NCI-H226 (cell line): Measurements from ENCODE around the gene TTC7B.

Source experiments
- DNase-seq: peaks from one replicate; pipeline ENCODE4 v3.0.0-alpha.2; 2015

The TTC7B gene

DNA sequence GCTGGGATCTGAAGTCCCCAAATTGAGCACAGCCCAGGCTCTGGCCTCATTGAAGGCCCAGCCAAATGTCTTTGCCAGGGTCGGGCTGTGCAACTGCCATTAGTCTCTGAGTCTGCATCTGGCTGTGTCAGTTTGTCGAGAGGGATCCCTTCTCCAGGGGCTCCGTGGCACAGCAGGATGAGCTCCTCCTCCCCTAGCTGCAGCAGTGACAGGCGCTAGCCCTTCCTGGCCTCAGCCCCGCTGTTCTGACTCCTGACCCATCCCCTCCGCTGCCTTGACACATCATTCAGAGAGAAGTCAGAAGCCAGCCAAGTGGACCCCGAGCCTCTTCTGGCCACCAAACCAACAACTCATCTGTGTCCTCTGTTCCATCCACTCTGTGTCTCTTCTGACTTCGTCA lies 231.1 kb downstream of the TTC7B start:
- DNase-seq, result no peak

DNA sequence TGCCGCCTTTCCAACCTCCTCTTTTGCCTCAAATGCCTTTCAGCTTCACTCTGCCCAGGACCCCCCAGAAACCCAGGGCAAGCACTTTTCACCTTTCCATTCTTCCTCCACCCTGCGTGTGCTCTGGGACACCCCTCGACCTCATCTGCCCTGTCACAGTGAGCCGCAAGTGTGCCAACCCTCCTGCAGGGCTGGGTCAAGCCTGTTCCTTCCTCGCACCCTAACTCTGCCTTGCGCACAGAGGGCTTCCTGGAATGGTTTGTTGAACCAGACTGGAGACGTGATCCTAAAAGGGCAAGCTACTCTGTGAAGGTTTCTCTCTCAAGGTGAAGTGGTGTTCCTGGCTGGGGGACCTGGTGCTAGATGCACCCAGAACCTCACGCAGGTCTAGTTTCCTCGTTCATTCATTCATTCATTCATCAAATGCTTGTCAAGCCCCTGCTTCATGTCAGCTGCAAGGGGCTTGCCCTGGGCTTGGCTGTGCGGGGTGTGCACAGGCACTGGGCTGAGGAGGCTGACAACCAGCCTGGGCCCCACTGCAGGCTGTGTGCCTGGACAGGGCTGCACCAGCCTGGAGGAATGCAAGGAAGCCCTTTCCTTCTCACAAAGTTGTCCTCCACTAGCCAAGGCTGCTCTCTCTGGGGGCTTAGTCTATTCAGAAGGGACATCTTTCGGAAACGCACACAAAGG lies 232.2 kb downstream of the TTC7B start:
- no peak for DNase-seq

DNA sequence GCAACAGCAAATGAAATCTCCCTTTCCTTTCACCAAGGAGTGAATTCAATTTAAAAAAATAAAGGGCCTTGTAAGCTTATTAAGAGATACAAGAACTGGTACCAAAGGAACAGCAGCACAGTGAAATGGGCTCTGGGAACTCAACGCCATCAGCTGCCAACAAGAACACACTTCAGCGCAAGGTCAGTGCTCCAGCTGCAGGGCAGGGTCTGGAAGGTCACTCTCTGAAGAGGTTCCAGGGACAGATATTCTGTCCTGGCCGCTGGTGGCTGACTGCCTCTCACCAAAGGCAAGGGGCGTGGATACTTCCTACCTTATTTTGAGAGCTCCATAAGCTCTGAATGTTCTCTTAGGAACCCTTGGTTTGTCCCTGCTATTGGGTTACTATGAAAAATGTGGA lies 232.8 kb downstream of the TTC7B start:
- no peak for DNase-seq

DNA sequence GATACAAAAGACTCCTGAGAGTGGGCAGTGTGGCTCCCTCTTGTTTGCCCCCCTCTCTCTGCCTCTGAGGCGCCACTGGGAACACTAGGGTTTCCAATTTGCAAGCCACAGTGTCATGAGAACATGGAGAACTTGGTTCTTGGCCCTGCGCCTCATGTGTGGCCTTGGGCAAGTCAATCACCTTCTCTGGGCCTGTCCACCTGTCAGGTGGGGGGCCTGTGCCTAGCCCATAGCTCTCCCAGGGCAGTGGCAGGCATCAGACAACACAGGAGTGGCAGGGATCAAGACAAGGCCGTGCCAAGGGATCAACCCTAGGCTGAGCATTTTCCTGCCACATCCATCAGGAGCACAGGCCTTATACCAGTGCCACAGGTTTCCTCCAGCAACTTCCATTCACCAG lies 234.1 kb downstream of the TTC7B start:
- DNase-seq, result no peak

DNA sequence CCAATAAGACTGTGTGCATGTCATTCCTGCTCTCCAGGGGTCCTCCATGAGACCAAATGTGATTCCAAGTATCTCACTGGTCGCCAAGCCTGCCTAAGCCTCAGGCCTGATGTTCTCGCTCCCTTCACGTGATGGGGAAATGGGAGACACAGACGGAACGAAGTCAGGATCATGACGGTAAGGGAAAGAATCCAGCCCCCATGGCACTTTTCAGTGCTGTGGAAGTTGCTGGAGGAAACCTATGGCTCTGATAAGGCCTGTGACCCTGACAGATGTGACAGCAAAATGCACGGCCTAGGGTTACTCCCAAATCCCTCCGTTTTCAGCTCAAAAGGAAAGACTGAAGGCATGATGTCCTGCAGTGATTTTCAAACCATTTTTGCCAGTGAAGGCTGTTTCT lies 234.5 kb downstream of the TTC7B start:
- DNase-seq, result no peak

DNA sequence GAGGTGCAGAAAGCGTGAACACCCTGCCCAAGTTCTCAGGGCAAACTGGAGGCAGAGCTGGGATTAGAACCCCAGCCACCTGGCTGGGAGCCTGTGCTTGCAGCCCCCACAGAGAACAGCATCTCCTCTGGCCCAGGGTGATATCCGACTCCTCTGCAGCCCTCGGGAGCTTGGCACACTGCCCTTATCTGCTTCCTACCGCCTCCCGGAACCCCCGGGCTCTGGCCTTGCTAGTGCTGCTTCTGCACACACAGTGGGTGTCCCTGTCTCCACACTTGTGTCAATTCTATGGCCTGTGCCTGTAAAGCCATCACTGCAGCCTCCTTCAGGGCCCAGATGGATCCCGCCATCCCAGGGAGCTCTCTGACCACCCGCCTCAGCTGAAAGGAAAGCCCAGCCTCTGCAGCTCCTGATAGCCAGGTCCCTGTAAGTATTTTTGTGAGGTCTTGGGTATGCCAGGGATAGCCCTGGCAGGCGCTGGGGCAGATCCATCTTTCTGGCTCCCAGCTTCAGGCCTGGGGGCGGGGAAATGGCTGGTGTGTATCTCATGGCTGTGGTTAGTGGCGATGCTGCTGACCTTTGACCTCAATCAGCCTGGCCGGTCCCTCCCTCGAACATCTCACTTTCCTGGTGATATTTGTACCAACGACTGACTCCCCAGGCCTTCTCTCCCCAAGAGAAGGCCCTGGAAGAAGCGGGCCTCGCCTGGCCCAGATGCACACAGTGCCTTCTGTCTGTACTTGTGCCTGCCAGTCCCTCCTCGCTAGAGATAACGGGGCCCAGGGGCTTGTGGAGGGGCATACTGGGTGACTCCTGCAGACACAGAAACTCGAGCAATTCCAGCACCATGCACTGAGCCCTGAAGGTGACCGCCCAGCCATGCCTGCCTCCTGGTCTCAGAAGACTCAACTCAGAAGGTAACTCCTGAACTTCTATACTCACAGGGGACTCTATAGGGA lies 235.6 kb downstream of the TTC7B start:
- DNase-seq, result no peak

DNA sequence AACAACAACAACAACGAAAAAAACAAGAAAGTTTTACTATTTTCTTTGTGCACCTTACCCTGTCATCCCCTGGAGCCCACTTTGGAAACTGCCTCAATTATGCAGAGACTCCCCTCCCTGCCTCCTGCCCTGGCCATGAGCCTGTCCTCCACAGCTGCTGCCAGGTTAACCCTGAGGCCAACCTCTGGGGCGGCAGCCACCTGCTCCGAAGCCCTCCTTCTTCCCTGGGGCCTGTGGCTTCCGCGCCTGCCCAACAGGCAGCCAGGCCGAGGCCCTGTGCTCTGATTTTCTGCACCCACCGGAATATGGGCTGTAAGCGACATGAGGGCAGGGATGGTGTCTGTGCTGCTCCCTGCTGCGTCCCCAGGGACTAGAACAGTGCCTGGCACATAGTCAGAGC lies 236.4 kb downstream of the TTC7B start:
- DNase-seq, result no peak

DNA sequence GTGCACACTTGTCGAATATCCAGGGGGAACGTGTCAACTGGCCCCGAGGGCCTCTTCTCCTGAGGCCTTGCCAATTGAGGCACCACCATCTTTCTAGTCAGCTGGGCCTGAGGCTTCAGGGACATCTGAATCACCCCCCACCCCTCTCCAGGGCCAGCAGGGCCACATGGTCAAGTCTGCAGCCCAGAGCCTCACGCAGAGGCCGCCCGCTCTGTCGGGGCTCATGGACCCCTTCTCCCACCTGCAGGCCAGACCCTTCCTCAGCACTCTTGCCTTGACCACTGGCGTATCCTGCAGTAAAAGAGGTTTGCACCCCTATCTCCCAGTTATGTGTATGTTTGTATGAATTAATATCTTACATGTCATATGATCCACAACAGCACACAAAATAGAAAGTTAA lies 237.1 kb downstream of the TTC7B start:
- no peak for DNase-seq

DNA sequence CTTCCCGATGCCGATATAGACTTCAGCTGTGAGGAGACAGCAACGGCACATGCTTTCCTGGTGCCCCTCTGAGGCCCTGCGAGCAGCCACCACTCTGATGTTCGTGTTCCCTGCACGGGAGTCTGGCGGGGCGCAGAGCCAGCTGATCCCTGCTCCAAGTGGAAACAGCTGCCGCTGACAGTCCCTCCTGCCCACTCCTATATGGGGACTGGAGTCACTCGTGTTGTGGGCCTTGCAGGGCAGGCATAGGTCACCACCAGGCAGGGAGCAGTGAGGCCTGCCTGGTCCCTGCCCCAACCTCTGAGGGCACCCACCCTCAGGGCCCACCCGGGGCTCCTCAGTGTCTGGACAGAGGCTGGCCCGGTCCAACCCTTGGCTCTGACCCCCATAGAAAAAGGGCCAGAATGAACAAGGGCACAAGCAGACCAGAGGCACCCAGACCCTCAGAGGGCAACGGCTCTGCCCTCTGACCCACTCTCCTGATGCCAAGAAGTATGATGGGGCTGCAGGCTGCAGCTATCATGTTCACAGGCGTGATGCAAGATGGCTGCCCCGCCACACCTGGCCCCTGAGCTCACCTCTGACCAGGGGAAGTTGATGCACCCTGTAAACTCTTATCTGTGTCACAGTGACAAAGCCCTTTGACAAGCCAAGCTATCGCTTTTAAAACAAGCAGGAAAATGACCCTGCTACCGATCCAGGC lies 237.8 kb downstream of the TTC7B start:
- no peak for DNase-seq

DNA sequence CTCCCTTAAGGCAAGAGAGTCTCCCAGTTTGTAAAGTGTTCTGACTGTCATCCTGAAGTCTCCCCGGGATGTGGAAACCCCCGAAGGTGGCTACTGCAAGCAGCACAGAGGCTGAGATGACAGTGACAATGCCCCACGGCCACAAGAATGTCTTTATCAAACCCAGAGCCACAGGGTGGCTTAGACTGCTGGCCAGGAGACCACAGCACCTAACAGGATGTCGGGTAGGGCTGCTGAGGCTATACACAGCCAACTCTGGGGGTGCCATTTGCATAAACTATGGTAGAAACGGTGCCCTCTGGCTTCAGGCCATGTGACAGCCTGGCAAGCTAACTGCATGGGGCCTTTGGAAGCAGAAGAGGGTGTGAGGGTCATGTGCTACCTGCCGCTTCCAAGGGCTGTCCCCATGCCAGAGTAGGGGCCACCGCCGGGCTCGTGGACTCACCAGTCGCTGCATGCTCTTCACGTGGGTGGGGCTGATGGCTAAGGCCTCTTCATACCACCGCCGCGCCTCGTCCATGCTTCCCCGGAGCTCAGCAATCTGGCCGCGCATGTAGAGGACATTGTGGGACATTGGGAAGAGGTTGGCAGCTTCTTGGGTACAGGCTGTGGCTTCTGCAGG lies 238.5 kb downstream of the TTC7B start:
- DNase-seq, result no peak

DNA sequence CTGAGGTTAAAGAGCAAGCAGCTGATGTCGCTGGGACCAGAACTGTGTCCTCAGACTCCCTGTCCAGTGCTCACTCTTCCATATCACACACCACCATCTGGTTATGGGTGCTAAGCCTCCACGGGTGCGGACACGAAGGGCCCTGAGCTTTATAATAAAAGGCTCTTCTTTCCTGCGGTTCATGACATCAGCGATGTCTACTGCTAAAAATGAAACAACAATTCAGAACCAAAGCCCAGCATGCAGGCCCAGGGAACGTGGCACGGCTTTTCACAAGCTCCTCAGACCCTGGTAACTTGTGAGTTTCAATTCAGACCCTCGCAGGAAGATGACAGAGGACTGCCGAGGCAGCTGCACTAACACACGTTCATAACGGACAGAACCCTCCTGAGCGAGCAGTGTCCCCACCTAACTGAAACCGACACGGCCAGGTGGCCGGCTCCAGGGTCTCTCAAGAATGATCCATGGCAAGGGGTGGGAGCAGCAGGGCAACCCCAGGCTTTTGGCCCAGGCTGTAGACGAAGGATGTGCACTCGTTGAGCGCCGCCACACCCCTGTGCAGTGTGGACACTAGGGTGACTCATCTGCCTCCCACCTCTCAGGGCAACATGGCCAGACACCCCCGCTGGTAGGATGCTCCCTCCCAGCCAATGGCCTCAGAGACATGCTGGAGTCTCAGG lies 239.1 kb downstream of the TTC7B start:
- DNase-seq, result no peak

DNA sequence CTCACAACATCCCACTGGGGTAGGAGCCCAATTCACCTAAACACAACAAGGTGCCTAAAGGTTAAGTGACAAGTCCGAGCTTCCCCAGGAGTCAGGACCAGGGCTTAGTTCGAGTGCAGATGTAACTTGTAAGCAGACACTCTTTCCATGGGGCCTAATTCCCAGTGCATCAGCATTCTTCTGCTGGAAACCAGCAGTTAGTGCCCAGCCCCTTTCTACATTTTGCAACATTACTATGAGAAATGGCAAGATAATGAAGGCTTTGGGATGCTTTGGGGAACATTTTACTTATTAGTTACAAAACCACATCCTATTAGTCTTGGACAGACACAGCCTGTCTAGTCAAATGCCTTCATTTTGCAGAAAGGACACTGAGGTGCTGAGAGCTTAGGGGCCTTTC lies 239.6 kb downstream of the TTC7B start:
- DNase-seq, result no peak

DNA sequence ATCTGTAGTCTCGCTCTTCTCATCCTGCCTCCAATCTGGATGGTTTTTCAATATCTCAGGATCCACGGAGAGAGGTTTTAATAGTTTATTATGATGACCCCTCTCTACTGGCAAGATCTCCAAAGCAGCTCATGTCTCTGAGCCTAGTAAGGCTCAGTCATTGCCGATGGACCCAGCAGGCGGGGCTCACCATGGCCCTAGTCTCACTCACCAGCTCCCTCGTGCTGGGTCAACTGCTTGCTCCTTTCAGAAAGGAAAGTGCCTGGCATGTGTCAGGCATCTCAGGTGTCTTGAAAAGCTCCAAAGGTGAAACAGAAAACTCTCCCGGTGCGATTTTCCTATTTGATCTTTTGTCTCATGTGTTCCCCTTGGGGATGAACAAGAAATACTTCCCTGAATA lies 240.4 kb downstream of the TTC7B start:
- no peak for DNase-seq

DNA sequence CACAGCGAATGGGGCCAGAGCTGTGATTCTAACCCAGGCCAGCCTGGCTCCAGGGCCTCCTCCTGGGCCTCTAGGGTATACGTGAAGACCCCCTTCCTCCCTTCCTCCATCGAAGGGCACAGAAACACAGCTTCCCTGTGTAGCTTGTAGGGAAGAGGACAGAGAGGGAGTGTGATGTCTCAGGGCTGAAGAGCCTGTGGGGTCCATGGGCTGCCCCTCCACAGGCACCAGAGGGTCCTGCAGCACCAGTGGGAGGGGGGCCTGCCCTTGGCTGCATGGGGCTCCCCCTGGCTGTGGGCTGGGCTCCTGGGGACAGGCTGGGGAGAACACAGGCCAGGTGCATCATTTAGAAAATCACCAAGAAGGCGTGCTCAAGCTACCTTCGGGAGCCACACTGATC lies 240.9 kb downstream of the TTC7B start:
- no peak for DNase-seq

DNA sequence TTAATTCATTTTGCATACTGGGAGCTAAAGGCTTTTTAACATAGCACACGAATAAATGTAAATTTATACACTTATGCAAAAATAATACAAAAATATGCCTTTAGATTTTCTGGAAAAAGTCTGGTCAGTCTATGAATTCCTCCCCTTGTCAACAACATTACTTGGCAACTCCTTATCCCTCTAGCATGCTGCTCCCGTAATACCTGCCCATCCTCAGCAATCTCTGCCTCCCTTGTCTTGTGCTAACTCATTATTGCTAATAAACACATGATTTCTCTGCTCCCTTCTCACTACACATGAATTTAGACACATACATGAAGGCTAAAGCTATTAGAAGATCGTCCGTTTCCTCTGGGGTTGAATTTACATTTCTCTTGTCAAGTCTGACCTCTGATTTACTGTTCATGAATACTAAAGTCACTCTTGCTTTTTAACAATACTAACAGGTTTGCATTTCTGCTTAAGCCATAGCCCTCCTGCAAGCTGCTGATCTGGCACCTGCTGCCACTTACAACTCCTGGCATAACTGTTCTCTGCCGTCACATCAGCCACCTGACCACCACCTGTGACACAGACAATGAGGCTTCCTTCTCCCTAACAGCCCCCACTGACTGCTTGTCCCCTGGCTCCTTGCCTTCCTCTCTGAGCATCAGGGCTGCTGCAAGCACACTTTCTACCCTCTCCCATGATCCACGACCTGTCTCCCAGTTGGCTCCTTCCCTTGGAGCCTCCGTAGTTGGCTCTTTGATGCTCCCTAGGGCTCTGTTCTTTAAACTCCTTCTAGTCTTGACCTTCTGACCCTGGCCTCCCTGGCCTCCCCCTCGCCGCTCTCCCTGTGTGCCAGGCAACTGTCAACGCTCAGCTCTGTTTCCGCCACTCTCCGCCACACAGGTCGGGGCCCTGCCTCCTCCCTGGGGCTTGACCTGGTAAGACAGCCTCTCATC lies 241.8 kb downstream of the TTC7B start:
- DNase-seq, result no peak

DNA sequence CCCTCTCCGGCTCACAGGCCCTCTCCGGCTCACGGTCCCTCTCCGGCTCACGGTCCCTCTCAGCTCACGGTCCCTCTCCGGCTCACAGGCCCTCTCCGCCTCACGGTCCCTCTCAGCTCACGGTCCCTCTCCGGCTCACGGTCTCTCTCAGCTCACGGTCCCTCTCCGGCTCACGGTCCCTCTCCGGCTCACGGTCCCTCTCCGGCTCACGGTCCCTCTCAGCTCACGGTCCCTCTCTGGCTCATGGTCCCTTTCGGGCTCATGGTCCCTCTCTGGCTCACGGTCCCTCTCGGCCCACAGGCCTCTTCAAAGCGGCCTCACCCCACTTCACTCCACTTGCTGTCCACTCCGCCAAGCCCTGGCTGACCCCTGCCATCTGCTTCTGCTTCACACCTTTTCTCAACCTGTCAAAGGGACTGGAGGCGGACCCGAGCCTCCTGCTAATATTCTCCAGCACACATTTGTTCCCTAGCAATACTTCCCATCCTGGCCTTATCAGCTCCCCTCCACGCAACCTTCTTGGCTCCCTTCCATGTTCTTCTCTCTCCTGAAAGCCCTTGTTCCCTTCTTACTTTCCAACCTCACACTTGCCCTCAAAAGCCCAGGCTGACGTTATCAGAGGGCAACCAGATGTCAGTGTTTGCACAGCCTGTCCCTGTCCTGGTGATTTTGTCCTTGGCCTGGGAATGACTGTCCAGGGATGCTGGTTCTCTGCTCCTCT lies 242.7 kb downstream of the TTC7B start:
- DNase-seq, result no peak

DNA sequence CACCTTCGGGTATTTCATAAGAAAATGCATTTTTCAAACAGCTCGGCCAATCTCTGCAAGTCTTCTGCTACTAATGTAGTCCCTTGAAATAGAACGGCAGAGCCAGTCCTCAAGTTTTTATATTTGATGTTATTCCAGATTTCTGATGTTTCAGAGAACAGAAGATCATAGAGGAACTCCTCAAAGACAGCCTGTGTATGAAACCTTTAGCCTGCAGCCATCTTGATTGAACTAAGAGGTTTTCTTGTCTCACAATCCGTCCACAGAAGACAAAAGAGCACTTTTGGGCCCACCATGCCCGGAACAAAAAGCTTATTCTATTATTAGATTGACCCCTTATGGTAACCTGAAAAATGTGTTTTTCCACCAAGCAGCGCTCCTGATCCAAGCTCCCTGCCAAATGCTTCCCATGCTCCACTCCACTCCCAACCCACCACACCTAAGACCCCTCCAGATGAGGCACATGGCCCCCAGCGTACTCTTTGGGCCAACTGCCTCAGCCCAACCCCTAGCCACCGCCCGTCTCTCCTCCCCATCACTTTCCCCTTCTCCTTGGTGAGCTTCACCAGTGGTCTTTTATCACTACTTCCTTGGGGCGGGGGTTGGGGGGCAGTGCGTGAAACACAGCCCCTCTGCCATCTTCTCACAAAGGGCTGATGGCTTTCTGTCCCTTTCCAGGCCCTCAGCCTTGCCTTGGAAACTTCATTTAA lies 243.6 kb downstream of the TTC7B start:
- no peak for DNase-seq

DNA sequence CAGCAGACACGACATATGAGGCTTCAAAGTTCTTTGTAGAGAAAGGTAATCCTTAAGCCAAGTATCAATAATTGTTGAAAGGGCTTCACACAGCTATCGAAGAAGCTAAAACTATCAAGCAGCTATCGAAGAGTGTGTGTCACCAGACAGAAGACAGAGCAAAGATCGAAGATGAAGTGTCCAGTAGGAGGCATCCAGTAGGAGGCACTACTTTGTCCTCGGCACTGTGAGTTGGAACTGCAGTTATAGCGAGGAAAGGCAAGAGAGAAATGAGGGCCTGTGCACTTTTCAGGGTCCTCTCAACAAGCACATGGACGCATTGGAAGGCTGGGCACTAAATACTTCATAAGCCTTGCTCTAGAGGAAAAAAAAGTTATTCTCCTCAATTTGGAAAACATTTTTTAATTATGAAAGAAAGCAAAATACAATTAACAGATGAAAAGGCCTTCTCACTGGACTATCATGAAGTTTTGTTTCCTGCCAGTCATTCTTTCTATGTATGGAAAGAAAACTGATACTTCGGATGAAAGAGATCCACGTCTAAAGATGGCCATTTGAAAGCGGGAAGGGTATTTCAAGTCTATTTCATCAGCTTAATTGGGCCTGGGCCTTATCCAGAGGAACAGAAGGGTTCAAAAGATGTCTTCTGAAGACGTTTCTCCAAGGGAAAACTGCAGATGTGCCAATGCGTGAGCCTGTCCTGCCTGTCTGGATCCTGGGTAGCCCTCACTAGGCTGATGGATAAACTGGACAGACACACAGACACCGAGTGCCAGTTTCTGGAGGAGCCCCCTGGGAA lies 244.9 kb downstream of the TTC7B start:
- no peak for DNase-seq

DNA sequence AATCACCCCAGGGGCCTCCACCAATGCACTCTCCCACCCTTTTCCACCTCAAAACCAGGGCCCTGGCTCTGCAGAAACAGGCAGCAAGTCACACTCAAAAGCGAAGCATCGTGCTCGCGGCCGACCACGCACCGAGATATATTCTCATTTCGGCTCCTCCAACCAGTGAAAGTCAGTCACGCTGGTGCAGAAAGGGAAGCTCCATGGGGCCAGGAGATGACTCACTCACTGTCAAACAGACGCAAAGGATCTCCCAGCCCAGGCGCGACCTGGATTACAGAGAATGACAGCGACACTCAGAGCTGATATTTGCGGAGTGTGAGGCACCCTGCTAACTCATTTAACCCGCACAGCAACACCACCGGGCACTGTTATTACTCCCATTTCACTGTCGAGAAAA lies 245.8 kb downstream of the TTC7B start:
- DNase-seq, result no peak
